ENCODE measurements around the gene EFNA3.

EFNA3 gene

GRCh38 chr1:155049651-155050559 lies 28.7 kb upstream of the EFNA3 start:
- H3K27me3 ChIP-seq (ENCODE audit: insufficient read depth, low read length), result peaks cover 20% of the 10 kb centered on the region
- H3K36me3 ChIP-seq (ENCODE audit: insufficient read depth, low read length), result no peaks in the 10 kb centered on the region; the same call in 1 of the 2 replicates
- no peaks in the 10 kb centered on the region for H3K9me3 ChIP-seq (ENCODE audit: insufficient read depth, low read depth, low read length)
- no peak overlapping the region for H3K27ac ChIP-seq (ENCODE audit: low read depth, low read length)
- peak overlapping the region; percentile 64 for H3K9ac ChIP-seq (ENCODE audit: low read depth, low read length)
- H3K4me1 ChIP-seq (ENCODE audit: insufficient read depth, low read length), result peaks cover 18% of the 10 kb centered on the region
- 29% methylated on average over 9 of the region's 10 CpGs for WGBS
- peak overlapping the region; percentile 78; the same call in 1 of the 2 replicates for H3K4me3 ChIP-seq (ENCODE audit: low read length)

GRCh38 chr1:155050560-155051341 lies 27.9 kb upstream of the EFNA3 start, which contains the start of gene ADAM15:
ADAM15 (plus strand) TSS chr1:155051316; CDS start chr1:155051387, 71 bp downstream.
- Histone ChIP-seq H3K27ac (ENCODE audit: low read depth, low read length) (peak within 1 kb of the TSS; percentile 67), H3K27me3 (ENCODE audit: insufficient read depth, low read length) (peaks cover 20% of the 10 kb centered on the region), H3K4me1 (ENCODE audit: insufficient read depth, low read length) (peaks cover 14% of the 10 kb centered on the region), H3K9ac (ENCODE audit: low read depth, low read length) (peak within 1 kb of the TSS; percentile 64), H3K4me3 (ENCODE audit: low read length) (peak within 1 kb of the TSS; percentile 78), H3K9me3 (ENCODE audit: insufficient read depth, low read depth, low read length) (no peaks in the 10 kb centered on the region), H3K36me3 (ENCODE audit: insufficient read depth, low read length) (no peaks in the 10 kb centered on the region; the same call in 1 of the 2 replicates)
- WGBS, result under 1% methylated on average over 99 of the region's 99 CpGs

- H3K36me3 ChIP-seq (ENCODE audit: insufficient read depth, low read length), result no peaks in the 10 kb centered on the region; the same call in 1 of the 2 replicates
- H3K9me3 ChIP-seq (ENCODE audit: insufficient read depth, low read depth, low read length), result no peaks in the 10 kb centered on the region
- peaks cover 14% of the 10 kb centered on the region for H3K4me1 ChIP-seq (ENCODE audit: insufficient read depth, low read length)
- no peak overlapping the region for H3K27ac ChIP-seq (ENCODE audit: low read depth, low read length)
- peak overlapping the region; percentile 60 for H3K9ac ChIP-seq (ENCODE audit: low read depth, low read length)
- WGBS, result under 1% methylated on average over 31 of the region's 31 CpGs
- H3K27me3 ChIP-seq (ENCODE audit: insufficient read depth, low read length), result peaks cover 20% of the 10 kb centered on the region
- peak overlapping the region; percentile 78 for H3K4me3 ChIP-seq (ENCODE audit: low read length)
Observed at GRCh38 chr1:155051342-155051776, 27.3 kb upstream of the EFNA3 start.

- no peaks in the 10 kb centered on the region; the same call in 1 of the 2 replicates for H3K36me3 ChIP-seq (ENCODE audit: insufficient read depth, low read length)
- H3K27me3 ChIP-seq (ENCODE audit: insufficient read depth, low read length), result peaks cover 20% of the 10 kb centered on the region
- H3K27ac ChIP-seq (ENCODE audit: low read depth, low read length), result no peak overlapping the region
- peak overlapping the region; percentile 78 for H3K4me3 ChIP-seq (ENCODE audit: low read length)
- WGBS, result 6% methylated on average over 27 of the region's 27 CpGs
- H3K4me1 ChIP-seq (ENCODE audit: insufficient read depth, low read length), result peaks cover 14% of the 10 kb centered on the region
- H3K9me3 ChIP-seq (ENCODE audit: insufficient read depth, low read depth, low read length), result no peaks in the 10 kb centered on the region
- H3K9ac ChIP-seq (ENCODE audit: low read depth, low read length), result peak overlapping the region; percentile 60; the same call in 1 of the 2 replicates
Observed at GRCh38 chr1:155051777-155052398, 26.7 kb upstream of the EFNA3 start.

GRCh38 chr1:155052439-155053395 lies 25.9 kb upstream of the EFNA3 start:
- Histone ChIP-seq H3K9me3 (ENCODE audit: insufficient read depth, low read depth, low read length) (no peaks in the 10 kb centered on the region), H3K27ac (ENCODE audit: low read depth, low read length) (no peak overlapping the region), H3K4me3 (ENCODE audit: low read length) (peak overlapping the region; percentile 78), H3K27me3 (ENCODE audit: insufficient read depth, low read length) (peaks cover 20% of the 10 kb centered on the region), H3K36me3 (ENCODE audit: insufficient read depth, low read length) (no peaks in the 10 kb centered on the region; the same call in 1 of the 2 replicates), H3K9ac (ENCODE audit: low read depth, low read length) (no peak overlapping the region), H3K4me1 (ENCODE audit: insufficient read depth, low read length) (peaks cover 14% of the 10 kb centered on the region)
- WGBS, result 67% methylated on average over 10 of the region's 12 CpGs

- Histone ChIP-seq H3K9me3 (ENCODE audit: insufficient read depth, low read depth, low read length) (no peaks in the 10 kb centered on the region), H3K36me3 (ENCODE audit: insufficient read depth, low read length) (peaks cover 5% of the 10 kb centered on the region), H3K9ac (ENCODE audit: low read depth, low read length) (no peak overlapping the region), H3K4me1 (ENCODE audit: insufficient read depth, low read length) (peaks cover 14% of the 10 kb centered on the region), H3K27ac (ENCODE audit: low read depth, low read length) (no peak overlapping the region), H3K27me3 (ENCODE audit: insufficient read depth, low read length) (peaks cover 20% of the 10 kb centered on the region), H3K4me3 (ENCODE audit: low read length) (no peak overlapping the region)
- WGBS, result 91% methylated on average over 7 of the region's 7 CpGs
Observed at GRCh38 chr1:155053531-155054105, 25.0 kb upstream of the EFNA3 start.

GRCh38 chr1:155057104-155057503 lies 21.5 kb upstream of the EFNA3 start:
- no peaks in the 10 kb centered on the region for H3K9me3 ChIP-seq (ENCODE audit: insufficient read depth, low read depth, low read length)
- no peak overlapping the region for H3K27ac ChIP-seq (ENCODE audit: low read depth, low read length)
- H3K9ac ChIP-seq (ENCODE audit: low read depth, low read length), result no peak overlapping the region
- H3K4me3 ChIP-seq (ENCODE audit: low read length), result no peak overlapping the region
- peaks cover 9% of the 10 kb centered on the region for H3K27me3 ChIP-seq (ENCODE audit: insufficient read depth, low read length)
- 90% methylated on average over 8 of the region's 8 CpGs for whole genome bisulfite sequencing
- H3K36me3 ChIP-seq (ENCODE audit: insufficient read depth, low read length), result peaks cover 5% of the 10 kb centered on the region
- peaks cover 7% of the 10 kb centered on the region for H3K4me1 ChIP-seq (ENCODE audit: insufficient read depth, low read length)

GRCh38 chr1:155057788-155058211 lies 20.8 kb upstream of the EFNA3 start:
- H3K9me3 ChIP-seq (ENCODE audit: insufficient read depth, low read depth, low read length), result no peaks in the 10 kb centered on the region
- peaks cover 2% of the 10 kb centered on the region for H3K27me3 ChIP-seq (ENCODE audit: insufficient read depth, low read length)
- 94% methylated on average over 13 of the region's 13 CpGs for WGBS
- H3K27ac ChIP-seq (ENCODE audit: low read depth, low read length), result no peak overlapping the region
- H3K4me3 ChIP-seq (ENCODE audit: low read length), result no peak overlapping the region
- H3K36me3 ChIP-seq (ENCODE audit: insufficient read depth, low read length), result peaks cover 5% of the 10 kb centered on the region
- H3K9ac ChIP-seq (ENCODE audit: low read depth, low read length), result no peak overlapping the region
- no peaks in the 10 kb centered on the region for H3K4me1 ChIP-seq (ENCODE audit: insufficient read depth, low read length)

GRCh38 chr1:155060736-155061135 lies 17.9 kb upstream of the EFNA3 start:
- 87% methylated on average over 8 of the region's 8 CpGs for WGBS
- Histone ChIP-seq H3K4me1 (ENCODE audit: insufficient read depth, low read length) (peaks cover 11% of the 10 kb centered on the region), H3K9ac (ENCODE audit: low read depth, low read length) (no peak overlapping the region), H3K9me3 (ENCODE audit: insufficient read depth, low read depth, low read length) (no peaks in the 10 kb centered on the region), H3K27ac (ENCODE audit: low read depth, low read length) (no peak overlapping the region), H3K4me3 (ENCODE audit: low read length) (no peak overlapping the region), H3K36me3 (ENCODE audit: insufficient read depth, low read length) (peaks cover 5% of the 10 kb centered on the region), H3K27me3 (ENCODE audit: insufficient read depth, low read length) (peaks cover 6% of the 10 kb centered on the region)

All from HUES64 (cell line).